BE2C (cell line): ENCODE results near the gene TIAM2.

ENCODE experiments used
- DNase-seq: peaks from one replicate; pipeline ENCODE4 v3.0.0-alpha.2; 2020
- H3K27me3 ChIP-seq: fragments of 250-450 bp; sonication (Bioruptor Pico); 2 replicates; pipeline ENCODE4 v1.5.1; 2020; ENCODE audit warnings: mild to moderate bottlenecking
- H3K36me3 ChIP-seq: fragments of 250-450 bp; sonication (Bioruptor Pico); 2 replicates; pipeline ENCODE4 v1.5.1; 2020; ENCODE audit warnings: mild to moderate bottlenecking
- H3K4me1 ChIP-seq: fragments of 250-450 bp; sonication (Bioruptor Pico); 2 replicates; pipeline ENCODE4 v1.5.1; 2020
- H3K4me3 ChIP-seq: 2 replicates; pipeline ENCODE4 v1.5.1; 2011; ENCODE audit warnings: low read depth, low read length
- H3K9me3 ChIP-seq: fragments of 250-450 bp; sonication (Bioruptor Pico); 2 replicates; pipeline ENCODE4 v1.5.1; 2020
- CTCF ChIP-seq: IDR thresholded peaks from 2 replicates; pipeline ENCODE4 v1.5.1; 2012; ENCODE audit warnings: mild to moderate bottlenecking, low read depth, low read length

Gene TIAM2

GRCh38 chr6:155271145-155271544 is 276.0 kb downstream of the TIAM2 start:
- DNase-seq: no peak
- no peak overlapping the region for H3K4me3 ChIP-seq
- no peaks in the 10 kb centered on the region for H3K9me3 ChIP-seq
- H3K36me3 ChIP-seq: peaks cover 16% of the 10 kb centered on the region
- TF ChIP-seq CTCF: no peak
- H3K4me1 ChIP-seq: peaks cover 52% of the 10 kb centered on the region
- H3K27me3 ChIP-seq: no peaks in the 10 kb centered on the region

- peaks cover 7% of the 10 kb centered on the region for H3K36me3 ChIP-seq
- H3K9me3 ChIP-seq: no peaks in the 10 kb centered on the region
- H3K4me1 ChIP-seq: peaks cover 63% of the 10 kb centered on the region
- H3K4me3 ChIP-seq: no peak overlapping the region
- no peak for DNase-seq
- TF ChIP-seq CTCF: no peak
- no peaks in the 10 kb centered on the region for H3K27me3 ChIP-seq
Measured at GRCh38 chr6:155272353-155273232, 277.5 kb downstream of the TIAM2 start.

- Histone ChIP-seq H3K36me3 (peaks cover 7% of the 10 kb centered on the region), H3K4me3 (no peak overlapping the region), H3K9me3 (no peaks in the 10 kb centered on the region), H3K4me1 (peaks cover 62% of the 10 kb centered on the region), H3K27me3 (no peaks in the 10 kb centered on the region)
- no peak for TF ChIP-seq CTCF
- peak; percentile 82 for DNase-seq
Measured at GRCh38 chr6:155273431-155273830, 278.3 kb downstream of the TIAM2 start.

GRCh38 chr6:155274106-155274505 is 279.0 kb downstream of the TIAM2 start:
- H3K4me3 ChIP-seq: no peak overlapping the region
- H3K27me3 ChIP-seq: no peaks in the 10 kb centered on the region
- H3K36me3 ChIP-seq: peaks cover 7% of the 10 kb centered on the region
- DNase-seq: no peak
- peaks cover 61% of the 10 kb centered on the region for H3K4me1 ChIP-seq
- H3K9me3 ChIP-seq: no peaks in the 10 kb centered on the region
- no peak for TF ChIP-seq CTCF

- no peak for DNase-seq
- TF ChIP-seq CTCF: no peak
- no peak overlapping the region for H3K4me3 ChIP-seq
- H3K27me3 ChIP-seq: no peaks in the 10 kb centered on the region
- peaks cover 61% of the 10 kb centered on the region for H3K4me1 ChIP-seq
- peaks cover 7% of the 10 kb centered on the region for H3K36me3 ChIP-seq
- no peaks in the 10 kb centered on the region for H3K9me3 ChIP-seq
Measured at GRCh38 chr6:155274533-155274932, 279.4 kb downstream of the TIAM2 start.

- Histone ChIP-seq H3K9me3 (no peaks in the 10 kb centered on the region), H3K36me3 (peaks cover 15% of the 10 kb centered on the region), H3K27me3 (no peaks in the 10 kb centered on the region), H3K4me1 (peaks cover 56% of the 10 kb centered on the region), H3K4me3 (no peak overlapping the region)
- DNase-seq: peak; percentile 71
- TF ChIP-seq CTCF: no peak
Measured at GRCh38 chr6:155275808-155276480, 280.8 kb downstream of the TIAM2 start.
